ENCODE measurements around the gene ZNRF3.

GRCh38 chr22:28910569-28911303 is 27.4 kb downstream of the ZNRF3 start:
- TF ChIP-seq, protein P1, sequence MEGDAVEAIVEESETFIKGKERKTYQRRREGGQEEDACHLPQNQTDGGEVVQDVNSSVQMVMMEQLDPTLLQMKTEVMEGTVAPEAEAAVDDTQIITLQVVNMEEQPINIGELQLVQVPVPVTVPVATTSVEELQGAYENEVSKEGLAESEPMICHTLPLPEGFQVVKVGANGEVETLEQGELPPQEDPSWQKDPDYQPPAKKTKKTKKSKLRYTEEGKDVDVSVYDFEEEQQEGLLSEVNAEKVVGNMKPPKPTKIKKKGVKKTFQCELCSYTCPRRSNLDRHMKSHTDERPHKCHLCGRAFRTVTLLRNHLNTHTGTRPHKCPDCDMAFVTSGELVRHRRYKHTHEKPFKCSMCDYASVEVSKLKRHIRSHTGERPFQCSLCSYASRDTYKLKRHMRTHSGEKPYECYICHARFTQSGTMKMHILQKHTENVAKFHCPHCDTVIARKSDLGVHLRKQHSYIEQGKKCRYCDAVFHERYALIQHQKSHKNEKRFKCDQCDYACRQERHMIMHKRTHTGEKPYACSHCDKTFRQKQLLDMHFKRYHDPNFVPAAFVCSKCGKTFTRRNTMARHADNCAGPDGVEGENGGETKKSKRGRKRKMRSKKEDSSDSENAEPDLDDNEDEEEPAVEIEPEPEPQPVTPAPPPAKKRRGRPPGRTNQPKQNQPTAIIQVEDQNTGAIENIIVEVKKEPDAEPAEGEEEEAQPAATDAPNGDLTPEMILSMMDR (conservative IDR thresholded peaks at IDR 0.05; ENCODE audit: low read depth, low read length), result no peak
- no peak for TF ChIP-seq EZH2 (IDR thresholded peaks at IDR 0.05; ENCODE audit: low read length, unreplicated experiment)
